H1 (cell line): ENCODE results near the gene HEATR9. TPM values are rescaled to one million over a fixed set of nuclear protein-coding genes. Genes with fewer than 3 reads are reported as not detected.

Source experiments
- BCL11A ChIP-seq, 2 experiments: IDR thresholded peaks; one replicate each; pipeline ENCODE4 v1.6.1; 2011; ENCODE audit warnings: low read depth in 2 of 2, low read length in 2 of 2, mild to moderate bottlenecking in 2 of 2
- BRCA1 ChIP-seq: IDR thresholded peaks from 2 replicates; pipeline ENCODE4 v1.6.1; 2012; ENCODE audit warnings: low read depth, low read length, improper control_type of control experiment
- RNF2 ChIP-seq: fragments of 200-900, 300-1000 bp; sonication (generic); IDR thresholded peaks from 2 replicates; pipeline ENCODE4 v1.7.1; 2016; ENCODE audit warnings: borderline replicate concordance, low read depth, mild to moderate bottlenecking, antibody characterized with exemption, low read length; ENCODE audit not compliant: poor library complexity, severe bottlenecking; ENCODE audit errors: missing control alignments
- polyA plus RNA-seq, 7 experiments: library from polyadenylated mRNA; depleted of rRNA in 3 of 7; stranded (reverse) in 5 of 7; unstranded in 2 of 7; fragments of >200 nt in 5 of 7; fragments of 200-250 nt in 2 of 7; gene quantifications; 1 replicate in 5 of 7; 2 replicates in 1 of 7; 4 replicates in 1 of 7; pipeline versions ENCODE4 v1.2.1 to v1.2.3, GENCODE V29; 2011 to 2013; ENCODE audit warnings: missing spikeins in 2 of 7, mixed read lengths in 2 of 7
- total RNA-seq: library from RNA; stranded (reverse); fragmentation: NEBNext Ultra II Directional; extraction: Animal tissue kit (Norgen Biotek cat#: 25700); gene quantifications from 2 replicates; pipeline ENCODE4 v1.2.1, GENCODE V29; 2021

Gene HEATR9
- total and polyA plus RNA-seq, 2 of the 8 experiments (the other 6 are each of a cell fraction or from before 2014, with no cell fraction given): not detected

- TF ChIP-seq RNF2 (no peak), BCL11A (IDR thresholded peaks at IDR 0.05; ENCODE audit: low read depth in 2 of 2, low read length in 2 of 2) (no peak), BRCA1 (no peak)
These were observed 3.8 kb downstream of the HEATR9 start (continued) for GRCh38 chr17:35864853-35865252.
